ENCODE results near the gene CPEB3.
"Not testable (repeated sequence)": the region's sequence is repeated elsewhere in the genome, so short reads cannot be mapped to it uniquely, and the experiment has no call there.

The CPEB3 gene

GRCh38 chr10:92130622-92131274 lies 160.1 kb downstream of the CPEB3 start:
- Histone ChIP-seq H3K9ac (ENCODE audit: low read depth in 1 of 2, low read length in 2 of 2) (no peak overlapping the region), H3K4me3 (ENCODE audit: low read length in 2 of 2) (no peak overlapping the region), H3K27ac (ENCODE audit: low read depth in 2 of 2, low read length in 2 of 2) (no peak overlapping the region), H3K36me3 (ENCODE audit: control insufficient read depth in 2 of 2, insufficient read depth in 2 of 2, low read length in 2 of 2) (no peaks in the 10 kb centered on the region), H3K27me3 (ENCODE audit: control insufficient read depth in 2 of 2, insufficient read depth in 2 of 2, low read length in 2 of 2) (no peaks in the 10 kb centered on the region), H3K9me3 (ENCODE audit: control insufficient read depth in 2 of 2, low read length in 2 of 2) (no peaks in the 10 kb centered on the region), H3K4me1 (ENCODE audit: control insufficient read depth in 2 of 2, insufficient read depth in 2 of 2, low read length in 2 of 2) (no peaks in the 10 kb centered on the region)

GRCh38 chr10:92126100-92126650 lies 164.7 kb downstream of the CPEB3 start:
- H3K36me3 ChIP-seq (ENCODE audit: control insufficient read depth in 2 of 2, insufficient read depth in 2 of 2, low read length in 2 of 2) = no peaks in the 10 kb centered on the region
- no peaks in the 10 kb centered on the region for H3K27me3 ChIP-seq (ENCODE audit: control insufficient read depth in 2 of 2, insufficient read depth in 2 of 2, low read length in 2 of 2)
- H3K4me1 ChIP-seq (ENCODE audit: control insufficient read depth in 2 of 2, insufficient read depth in 2 of 2, low read length in 2 of 2) = peaks cover 10 to 30% of the 10 kb centered on the region in 2 donors
- no peak overlapping the region for H3K27ac ChIP-seq (ENCODE audit: low read depth in 2 of 2, low read length in 2 of 2)
- no peaks in the 10 kb centered on the region for H3K9me3 ChIP-seq (ENCODE audit: control insufficient read depth in 2 of 2, low read length in 2 of 2)
- H3K4me3 ChIP-seq (ENCODE audit: low read length in 2 of 2) = no peak overlapping the region
- no peak overlapping the region for H3K9ac ChIP-seq (ENCODE audit: low read depth in 1 of 2, low read length in 2 of 2)

GRCh38 chr10:92125144-92125543 lies 165.7 kb downstream of the CPEB3 start:
- H3K4me1 ChIP-seq (ENCODE audit: control insufficient read depth in 2 of 2, insufficient read depth in 2 of 2, low read length in 2 of 2) = peaks cover 10 to 30% of the 10 kb centered on the region in 2 donors
- H3K4me3 ChIP-seq (ENCODE audit: low read length in 2 of 2) = no peak overlapping the region
- no peak overlapping the region for H3K9ac ChIP-seq (ENCODE audit: low read depth in 1 of 2, low read length in 2 of 2)
- no peaks in the 10 kb centered on the region for H3K27me3 ChIP-seq (ENCODE audit: control insufficient read depth in 2 of 2, insufficient read depth in 2 of 2, low read length in 2 of 2)
- H3K36me3 ChIP-seq (ENCODE audit: control insufficient read depth in 2 of 2, insufficient read depth in 2 of 2, low read length in 2 of 2) = no peaks in the 10 kb centered on the region
- H3K27ac ChIP-seq (ENCODE audit: low read depth in 2 of 2, low read length in 2 of 2) = peak overlapping the region in 1 of 2 donors; percentile 10
- H3K9me3 ChIP-seq (ENCODE audit: control insufficient read depth in 2 of 2, low read length in 2 of 2) = no peaks in the 10 kb centered on the region

- no peaks in the 10 kb centered on the region for H3K9me3 ChIP-seq (ENCODE audit: control insufficient read depth in 2 of 2, low read length in 2 of 2)
- H3K4me1 ChIP-seq (ENCODE audit: control insufficient read depth in 2 of 2, insufficient read depth in 2 of 2, low read length in 2 of 2) = peaks cover 10 to 30% of the 10 kb centered on the region in 2 donors
- peak overlapping the region in 1 of 2 donors; percentile 10 for H3K27ac ChIP-seq (ENCODE audit: low read depth in 2 of 2, low read length in 2 of 2)
- no peak overlapping the region for H3K4me3 ChIP-seq (ENCODE audit: low read length in 2 of 2)
- H3K9ac ChIP-seq (ENCODE audit: low read depth in 1 of 2, low read length in 2 of 2) = no peak overlapping the region
- no peaks in the 10 kb centered on the region for H3K36me3 ChIP-seq (ENCODE audit: control insufficient read depth in 2 of 2, insufficient read depth in 2 of 2, low read length in 2 of 2)
- H3K27me3 ChIP-seq (ENCODE audit: control insufficient read depth in 2 of 2, insufficient read depth in 2 of 2, low read length in 2 of 2) = no peaks in the 10 kb centered on the region
These were observed 166.2 kb downstream of the CPEB3 start for GRCh38 chr10:92124616-92125143.

GRCh38 chr10:92124020-92124419 lies 166.9 kb downstream of the CPEB3 start:
- H3K27me3 ChIP-seq (ENCODE audit: control insufficient read depth in 2 of 2, insufficient read depth in 2 of 2, low read length in 2 of 2) = no peaks in the 10 kb centered on the region
- no peak overlapping the region for H3K27ac ChIP-seq (ENCODE audit: low read depth in 2 of 2, low read length in 2 of 2)
- H3K4me1 ChIP-seq (ENCODE audit: control insufficient read depth in 2 of 2, insufficient read depth in 2 of 2, low read length in 2 of 2) = peaks cover 10 to 30% of the 10 kb centered on the region in 2 donors
- no peaks in the 10 kb centered on the region for H3K9me3 ChIP-seq (ENCODE audit: control insufficient read depth in 2 of 2, low read length in 2 of 2)
- H3K9ac ChIP-seq (ENCODE audit: low read depth in 1 of 2, low read length in 2 of 2) = no peak overlapping the region
- no peaks in the 10 kb centered on the region for H3K36me3 ChIP-seq (ENCODE audit: control insufficient read depth in 2 of 2, insufficient read depth in 2 of 2, low read length in 2 of 2)
- H3K4me3 ChIP-seq (ENCODE audit: low read length in 2 of 2) = no peak overlapping the region

- no peak overlapping the region for H3K9ac ChIP-seq (ENCODE audit: low read depth in 1 of 2, low read length in 2 of 2)
- H3K4me1 ChIP-seq (ENCODE audit: control insufficient read depth in 2 of 2, insufficient read depth in 2 of 2, low read length in 2 of 2) = peaks cover 10 to 30% of the 10 kb centered on the region in 2 donors
- H3K9me3 ChIP-seq (ENCODE audit: control insufficient read depth in 2 of 2, low read length in 2 of 2) = no peaks in the 10 kb centered on the region
- H3K27ac ChIP-seq (ENCODE audit: low read depth in 2 of 2, low read length in 2 of 2) = peak overlapping the region in 1 of 2 donors; percentile 7
- no peaks in the 10 kb centered on the region for H3K36me3 ChIP-seq (ENCODE audit: control insufficient read depth in 2 of 2, insufficient read depth in 2 of 2, low read length in 2 of 2)
- no peak overlapping the region for H3K4me3 ChIP-seq (ENCODE audit: low read length in 2 of 2)
- no peaks in the 10 kb centered on the region for H3K27me3 ChIP-seq (ENCODE audit: control insufficient read depth in 2 of 2, insufficient read depth in 2 of 2, low read length in 2 of 2)
These were observed 167.9 kb downstream of the CPEB3 start for GRCh38 chr10:92122941-92123450.

- no peak overlapping the region for H3K27ac ChIP-seq (ENCODE audit: low read depth in 2 of 2, low read length in 2 of 2)
- peaks cover 10 to 30% of the 10 kb centered on the region in 2 donors for H3K4me1 ChIP-seq (ENCODE audit: control insufficient read depth in 2 of 2, insufficient read depth in 2 of 2, low read length in 2 of 2)
- no peaks in the 10 kb centered on the region for H3K9me3 ChIP-seq (ENCODE audit: control insufficient read depth in 2 of 2, low read length in 2 of 2)
- no peaks in the 10 kb centered on the region for H3K27me3 ChIP-seq (ENCODE audit: control insufficient read depth in 2 of 2, insufficient read depth in 2 of 2, low read length in 2 of 2)
- H3K9ac ChIP-seq (ENCODE audit: low read depth in 1 of 2, low read length in 2 of 2) = no peak overlapping the region
- H3K36me3 ChIP-seq (ENCODE audit: control insufficient read depth in 2 of 2, insufficient read depth in 2 of 2, low read length in 2 of 2) = no peaks in the 10 kb centered on the region
- H3K4me3 ChIP-seq (ENCODE audit: low read length in 2 of 2) = no peak overlapping the region
These were observed 169.0 kb downstream of the CPEB3 start for GRCh38 chr10:92121686-92122492.

GRCh38 chr10:92119340-92119739 lies 171.5 kb downstream of the CPEB3 start:
- no peaks in the 10 kb centered on the region for H3K36me3 ChIP-seq (ENCODE audit: control insufficient read depth in 2 of 2, insufficient read depth in 2 of 2, low read length in 2 of 2)
- no peak overlapping the region for H3K9ac ChIP-seq (ENCODE audit: low read depth in 1 of 2, low read length in 2 of 2)
- H3K27ac ChIP-seq (ENCODE audit: low read depth in 2 of 2, low read length in 2 of 2) = no peak overlapping the region
- H3K4me3 ChIP-seq (ENCODE audit: low read length in 2 of 2) = no peak overlapping the region
- H3K27me3 ChIP-seq (ENCODE audit: control insufficient read depth in 2 of 2, insufficient read depth in 2 of 2, low read length in 2 of 2) = no peaks in the 10 kb centered on the region
- peaks cover 4 to 22% of the 10 kb centered on the region in 2 donors for H3K4me1 ChIP-seq (ENCODE audit: control insufficient read depth in 2 of 2, insufficient read depth in 2 of 2, low read length in 2 of 2)
- no peaks in the 10 kb centered on the region for H3K9me3 ChIP-seq (ENCODE audit: control insufficient read depth in 2 of 2, low read length in 2 of 2)

- H3K27ac ChIP-seq (ENCODE audit: low read depth in 2 of 2, low read length in 2 of 2); H3K4me3 ChIP-seq (ENCODE audit: low read length in 2 of 2); H3K9me3 ChIP-seq (ENCODE audit: control insufficient read depth in 2 of 2, low read length in 2 of 2); H3K4me1 ChIP-seq (ENCODE audit: control insufficient read depth in 2 of 2, insufficient read depth in 2 of 2, low read length in 2 of 2); H3K9ac ChIP-seq (ENCODE audit: low read depth in 1 of 2, low read length in 2 of 2); H3K36me3 ChIP-seq (ENCODE audit: control insufficient read depth in 2 of 2, insufficient read depth in 2 of 2, low read length in 2 of 2); H3K27me3 ChIP-seq (ENCODE audit: control insufficient read depth in 2 of 2, insufficient read depth in 2 of 2, low read length in 2 of 2): not testable (repeated sequence)
These were observed 176.0 kb downstream of the CPEB3 start for GRCh38 chr10:92114917-92115316.
